Measurements from ENCODE around the gene POU2F2.

- TF ChIP-seq CTCF (IDR thresholded peaks at IDR 0.05) (no peak), POLR2A (IDR thresholded peaks at IDR 0.05) (no peak)
Observed at GRCh38 chr19:42126574-42126973, 5.7 kb downstream of the POU2F2 start.
